Spleen (tissue), 11 donors: ENCODE results near the gene NFE2. TPM values are rescaled to one million over a fixed set of nuclear protein-coding genes. Genes with fewer than 3 reads are reported as not detected.
"Not testable (repeated sequence)": the region's sequence is repeated elsewhere in the genome, so short reads cannot be mapped to it uniquely, and the experiment has no call there.

Source experiments
- DNase-seq: peaks from one replicate; pipeline ENCODE4 v3.0.0-alpha.2; 2020
- H3K27ac ChIP-seq, 8 donors: fragments of 200-600 bp; sonication (generic) in 7 of 8; 1 replicate in 4 of 8; 2 replicates in 4 of 8; pipeline versions ENCODE4 v1.5.0 to v1.8.0; 2016 to 2021; ENCODE audit warnings: inconsistent platforms in 4 of 8, mild to moderate bottlenecking in 4 of 8, moderate library complexity in 1 of 8
- H3K27me3 ChIP-seq, 7 donors: fragments of 200-600 bp; sonication (generic) in 6 of 7; replicated peaks in 1 of 7; 1 replicate in 4 of 7; 2 replicates in 3 of 7; pipeline versions ENCODE4 v1.5.0 to v1.8.0; 2016 to 2021; ENCODE audit warnings: inconsistent platforms in 3 of 7, mild to moderate bottlenecking in 1 of 7
- H3K36me3 ChIP-seq, 6 donors: fragments of 200-600 bp; sonication (generic) in 5 of 6; 1 replicate in 4 of 6; 2 replicates in 2 of 6; pipeline versions ENCODE4 v1.5.0 to v1.8.0; 2016 to 2021; ENCODE audit warnings: inconsistent platforms in 2 of 6
- H3K4me1 ChIP-seq, 6 donors: fragments of 200-600 bp; sonication (generic) in 5 of 6; 1 replicate in 3 of 6; 2 replicates in 3 of 6; pipeline versions ENCODE4 v1.5.0 to v1.8.0; 2016 to 2021; ENCODE audit warnings: inconsistent platforms in 3 of 6
- H3K4me3 ChIP-seq, 8 donors: fragments of 200-600 bp; sonication (generic) in 7 of 8; 1 replicate in 4 of 8; 2 replicates in 4 of 8; pipeline versions ENCODE4 v1.5.0 to v1.8.0; 2016 to 2021; ENCODE audit warnings: inconsistent platforms in 4 of 8, mild to moderate bottlenecking in 4 of 8, moderate library complexity in 2 of 8
- H3K9me3 ChIP-seq, 8 donors: fragments of 200-600 bp; sonication (generic) in 7 of 8; 1 replicate in 4 of 8; 2 replicates in 4 of 8; pipeline versions ENCODE4 v1.5.0 to v1.8.0; 2016 to 2021; ENCODE audit warnings: inconsistent platforms in 4 of 8
- POLR2A ChIP-seq, 3 donors: fragments of 450-650 bp; IDR thresholded peaks; one replicate each; pipeline ENCODE4 v1.5.1; 2017; ENCODE audit warnings: antibody characterized with exemption in 3 of 3, mild to moderate bottlenecking in 1 of 3
- POLR2AphosphoS5 ChIP-seq, 3 donors: sonication (generic); formaldehyde crosslinking; IDR thresholded peaks; one replicate each; pipeline ENCODE4 v1.5.1; 2017; ENCODE audit warnings: antibody characterized with exemption in 3 of 3
- WGBS, 5 donors: extraction: QIAGEN DNeasy Blood & Tissue Kit in 3 of 5; methylation state at CpG; one replicate each; pipeline versions ENCODE4 v1.1.5 to v1.1.7; 2013 to 2018; 5-methylcytosine and 5-hydroxymethylcytosine counted together
- intact Hi-C: fragments of 100-400 bp; cut with DNase I; formaldehyde crosslinking; loops from one replicate; pipeline ENCODE4 v1.15.0; 2023; ENCODE audit warnings: low total_unique reads
- polyA plus RNA-seq, 3 donors: library from polyadenylated mRNA; stranded (reverse); fragments of 200-250 nt; gene quantifications; one replicate each; pipeline ENCODE4 v1.2.1, GENCODE V29; 2013
- total RNA-seq, 7 donors: library from RNA; depleted of rRNA in 3 of 7; stranded (reverse); fragments of >200 nt in 3 of 7; fragmentation: NEBNext Ultra II Directional in 4 of 7; extraction: Animal tissue kit (Norgen Biotek cat#: 25700) in 4 of 7; gene quantifications; one replicate each; pipeline versions ENCODE4 v1.1.0 to v1.2.1, GENCODE V29; 2016 to 2021
- TF ChIP-seq, protein P1 (sequence below), 11 experiments: fragments of 200-600 bp in 7 of 11; fragments of 450-650 bp in 4 of 11; sonication (generic) in 4 of 11; IDR thresholded peaks in 8 of 11; conservative IDR thresholded peaks in 3 of 11; 1 replicate in 7 of 11; 2 replicates in 4 of 11; pipeline versions ENCODE4 v1.4.0 to v1.8.0; 2016 to 2021; ENCODE audit warnings: antibody characterized with exemption in 11 of 11, inconsistent platforms in 4 of 11, mild to moderate bottlenecking in 1 of 11
- donor health status: healthy with polysubstance abuse.
- donor health status: DM: no; HTN: no; CAD: no; lungs with moderate emphysema.
- donor health status: DM: no; HTN: no; CAD: no.
- donor health status: Bipolar disorder and iron deficiency.
- donor health status: healthy.
- donor health status: DM: no; HTN: no; CAD: no.
- donor health status: DM: yes; HTN: yes; CAD: no.

Gene NFE2
- total and polyA plus RNA-seq, 10 donors = 2.4 to 93.7 (median 24.7) TPM

DNA sequence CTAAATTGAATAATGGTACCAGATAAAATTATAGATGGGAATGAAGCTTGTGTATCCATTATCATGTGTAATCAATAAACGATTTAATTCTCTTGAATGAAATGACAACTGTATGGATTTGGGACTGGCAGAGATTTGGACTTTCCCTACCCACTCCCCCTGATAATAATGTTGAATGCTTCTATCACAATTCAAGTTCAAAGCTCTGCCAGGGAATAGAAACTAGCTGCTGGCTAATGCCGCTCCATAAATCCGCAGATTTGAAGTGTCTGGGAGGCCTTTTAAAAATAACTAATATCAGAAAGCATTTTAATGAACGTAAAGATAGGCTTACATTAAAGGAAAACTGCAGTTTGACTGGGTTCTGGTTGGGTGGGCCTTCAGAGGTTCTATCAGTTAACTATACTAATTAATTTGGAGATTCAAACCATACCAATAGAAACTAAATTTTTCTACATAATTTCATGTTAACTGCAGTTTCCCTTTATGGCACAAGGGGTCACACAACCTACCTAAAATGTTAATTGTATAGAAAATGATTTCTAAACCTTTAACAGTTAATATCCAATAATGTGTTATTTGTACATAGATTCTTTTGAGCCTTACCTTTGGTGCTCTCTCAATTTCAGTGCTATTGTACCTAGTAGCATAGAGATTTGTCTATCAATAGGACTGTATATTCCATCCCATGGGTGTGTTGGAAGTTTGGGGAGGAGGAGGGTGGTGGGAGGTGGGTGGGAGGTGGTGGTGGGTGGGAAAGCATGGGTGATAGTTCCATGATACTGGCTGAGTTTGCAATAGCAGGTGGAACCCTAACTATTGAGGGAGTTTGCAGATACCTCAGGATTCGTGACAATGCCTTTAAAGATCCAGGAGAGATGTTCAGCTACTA lies 15.4 kb downstream of the NFE2 start:
- intact Hi-C loops = no loop called here
- peak overlapping the region in 5 of 8 donors; percentile 4 to 42 (median 20) for H3K27ac ChIP-seq
- TF ChIP-seq POLR2A (IDR thresholded peaks at IDR 0.05) (no peak), POLR2AphosphoS5 (IDR thresholded peaks at IDR 0.05) (no peak)
- TF ChIP-seq, protein P1, sequence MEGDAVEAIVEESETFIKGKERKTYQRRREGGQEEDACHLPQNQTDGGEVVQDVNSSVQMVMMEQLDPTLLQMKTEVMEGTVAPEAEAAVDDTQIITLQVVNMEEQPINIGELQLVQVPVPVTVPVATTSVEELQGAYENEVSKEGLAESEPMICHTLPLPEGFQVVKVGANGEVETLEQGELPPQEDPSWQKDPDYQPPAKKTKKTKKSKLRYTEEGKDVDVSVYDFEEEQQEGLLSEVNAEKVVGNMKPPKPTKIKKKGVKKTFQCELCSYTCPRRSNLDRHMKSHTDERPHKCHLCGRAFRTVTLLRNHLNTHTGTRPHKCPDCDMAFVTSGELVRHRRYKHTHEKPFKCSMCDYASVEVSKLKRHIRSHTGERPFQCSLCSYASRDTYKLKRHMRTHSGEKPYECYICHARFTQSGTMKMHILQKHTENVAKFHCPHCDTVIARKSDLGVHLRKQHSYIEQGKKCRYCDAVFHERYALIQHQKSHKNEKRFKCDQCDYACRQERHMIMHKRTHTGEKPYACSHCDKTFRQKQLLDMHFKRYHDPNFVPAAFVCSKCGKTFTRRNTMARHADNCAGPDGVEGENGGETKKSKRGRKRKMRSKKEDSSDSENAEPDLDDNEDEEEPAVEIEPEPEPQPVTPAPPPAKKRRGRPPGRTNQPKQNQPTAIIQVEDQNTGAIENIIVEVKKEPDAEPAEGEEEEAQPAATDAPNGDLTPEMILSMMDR (IDR thresholded peaks at IDR 0.05 in 8 of 11, conservative IDR thresholded peaks at IDR 0.05 in 3 of 11) = peak in 2 of 11 experiments; percentile 26
- peaks cover 41 to 94% (median 76%) of the 10 kb centered on the region in 6 donors for H3K4me1 ChIP-seq
- DNase-seq = no peak
- H3K27me3 ChIP-seq = no peaks in the 10 kb centered on the region
- H3K4me3 ChIP-seq = peak overlapping the region in 1 of 8 donors; percentile 23
- no peaks in the 10 kb centered on the region for H3K9me3 ChIP-seq
- H3K36me3 ChIP-seq = peaks cover 10 to 92% (median 75%) of the 10 kb centered on the region in 6 donors
- WGBS, 5 donors = 53 to 68% (median 55%) methylated on average over 5 of the region's 5 CpGs

- Histone ChIP-seq H3K36me3 (peaks cover 10 to 80% (median 72%) of the 10 kb centered on the region in 6 donors), H3K4me3 (peak overlapping the region in 5 of 8 donors; percentile 6 to 88 (median 77)), H3K27ac (peak overlapping the region in 2 of 8 donors; percentile 41 to 96), H3K4me1 (peaks cover 37 to 83% (median 70%) of the 10 kb centered on the region in 6 donors)
- WGBS, 5 donors = 24 to 61% (median 39%) methylated on average over 1 to 2 of the region's 2 CpGs
- DNase-seq, H3K27me3 ChIP-seq, H3K9me3 ChIP-seq, intact Hi-C loops: not testable (repeated sequence)
Observed at GRCh38 chr12:54284070-54284780, 16.6 kb downstream of the NFE2 start.

GRCh38 chr12:54282949-54283593 lies 17.7 kb downstream of the NFE2 start:
- no peak for DNase-seq
- Histone ChIP-seq H3K36me3 (peaks cover 10 to 69% (median 61%) of the 10 kb centered on the region in 6 donors), H3K9me3 (no peaks in the 10 kb centered on the region), H3K4me1 (peaks cover 45 to 83% (median 74%) of the 10 kb centered on the region in 6 donors), H3K27ac (peak overlapping the region in 4 of 8 donors; percentile 41 to 97 (median 95)), H3K27me3 (no peaks in the 10 kb centered on the region), H3K4me3 (peak overlapping the region in 6 of 8 donors; percentile 76 to 88 (median 82))
- TF ChIP-seq POLR2A (IDR thresholded peaks at IDR 0.05) = no peak
- peak in 1 of 3 donors; percentile 20 for TF ChIP-seq POLR2AphosphoS5 (IDR thresholded peaks at IDR 0.05)
- TF ChIP-seq, protein P1 (IDR thresholded peaks at IDR 0.05 in 8 of 11, conservative IDR thresholded peaks at IDR 0.05 in 3 of 11) = no peak
- 24 to 39% (median 34%) methylated on average over 11 of the region's 11 CpGs for WGBS, 5 donors
- intact Hi-C loops = no loop called here

- intact Hi-C loops, H3K27me3 ChIP-seq, DNase-seq, H3K9me3 ChIP-seq: not testable (repeated sequence)
- Histone ChIP-seq H3K36me3 (peaks cover 10 to 55% (median 47%) of the 10 kb centered on the region in 6 donors), H3K27ac (peak overlapping the region in 7 of 8 donors; percentile 93 to 99 (median 97)), H3K4me1 (peaks cover 52 to 83% (median 79%) of the 10 kb centered on the region in 6 donors), H3K4me3 (peak overlapping the region; percentile 61 to 88 (median 78))
- 5 to 10% (median 6%) methylated on average over 4 of the region's 4 CpGs for WGBS, 5 donors
Observed at GRCh38 chr12:54281694-54282093, 19.1 kb downstream of the NFE2 start.

DNA sequence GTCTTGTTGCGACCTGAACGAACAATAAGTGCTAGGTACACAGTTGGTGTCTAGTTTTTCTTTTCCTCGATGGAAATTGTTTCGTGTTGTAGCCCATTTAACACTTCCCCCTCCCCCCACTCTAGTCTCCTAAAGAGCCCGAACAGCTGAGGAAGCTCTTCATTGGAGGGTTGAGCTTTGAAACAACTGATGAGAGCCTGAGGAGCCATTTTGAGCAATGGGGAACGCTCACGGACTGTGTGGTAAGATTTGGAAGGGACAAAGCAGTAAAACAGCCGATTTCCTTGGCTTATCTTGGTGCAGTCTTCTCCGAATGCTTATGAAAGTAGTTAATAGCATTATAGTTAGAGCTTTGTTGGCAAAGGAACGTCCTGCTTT lies 19.6 kb downstream of the NFE2 start:
- Histone ChIP-seq H3K36me3 (peaks cover 10 to 51% (median 43%) of the 10 kb centered on the region in 6 donors), H3K4me1 (peaks cover 52 to 83% (median 77%) of the 10 kb centered on the region in 6 donors), H3K27ac (peak overlapping the region; percentile 89 to 99 (median 96)), H3K4me3 (peak overlapping the region; percentile 61 to 88 (median 78))
- DNase-seq, H3K27me3 ChIP-seq, H3K9me3 ChIP-seq, intact Hi-C loops: not testable (repeated sequence)
- WGBS, 5 donors = 0 to 2% (median 0%) methylated on average over 10 of the region's 10 CpGs
